Uterus (tissue), 2 donors: Measurements from ENCODE around the gene MTCL3.

Experiments
- CTCF ChIP-seq, 4 experiments: fragments of 200-600 bp in 2 of 4; fragments of 450-650 bp in 2 of 4; sonication (generic) in 2 of 4; IDR thresholded peaks; one replicate each; pipeline ENCODE4 v1.5.1; 2016 to 2019; ENCODE audit warnings: antibody characterized with exemption in 4 of 4, mild to moderate bottlenecking in 2 of 4, moderate library complexity in 1 of 4
- POLR2A ChIP-seq, 2 donors: fragments of 450-650 bp; IDR thresholded peaks; one replicate each; pipeline ENCODE4 v1.6.1; 2016; ENCODE audit warnings: antibody characterized with exemption in 2 of 2, mild to moderate bottlenecking in 1 of 2, moderate library complexity in 1 of 2

DNA sequence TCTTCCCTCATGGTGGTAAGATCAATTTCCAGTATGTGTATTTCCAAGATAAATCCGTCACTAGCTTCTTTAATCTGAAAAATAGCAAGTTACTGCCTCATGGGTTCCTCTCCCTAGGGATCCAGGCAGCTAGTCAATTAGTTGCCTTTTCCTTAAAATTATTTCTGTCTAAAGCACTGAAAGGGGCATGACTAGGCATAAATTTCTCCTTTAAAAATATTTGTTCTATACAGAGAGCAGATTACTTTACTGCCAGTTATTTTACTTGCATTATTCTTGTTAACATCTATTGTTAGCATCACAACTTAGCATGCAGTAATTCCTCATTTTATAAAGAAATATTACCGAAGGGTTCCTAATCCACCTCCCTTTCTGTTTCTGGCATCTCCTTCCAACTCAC is 1.4 kb downstream of the MTCL3 start:
- TF ChIP-seq CTCF (IDR thresholded peaks at IDR 0.05), result no peak
- TF ChIP-seq POLR2A (IDR thresholded peaks at IDR 0.05), result no peak
